NCI-H1105 (cell line): ENCODE results near the gene PDE6A.
A peak's percentile ranks its signal among the peaks of the same experiment; 100 is the strongest.

Experiments used
- DNase-seq: peaks from one replicate; lab custom pipeline; 2025; lab: John Stamatoyannopoulos, UW

Gene PDE6A

GRCh38 chr5:149944666-149945065, at the start of gene PDE6A:
TSS of gene PDE6A (minus strand) at chr5:149944793. CDS start at chr5:149944673, 120 bp downstream.
- no peak for DNase-seq

DNA sequence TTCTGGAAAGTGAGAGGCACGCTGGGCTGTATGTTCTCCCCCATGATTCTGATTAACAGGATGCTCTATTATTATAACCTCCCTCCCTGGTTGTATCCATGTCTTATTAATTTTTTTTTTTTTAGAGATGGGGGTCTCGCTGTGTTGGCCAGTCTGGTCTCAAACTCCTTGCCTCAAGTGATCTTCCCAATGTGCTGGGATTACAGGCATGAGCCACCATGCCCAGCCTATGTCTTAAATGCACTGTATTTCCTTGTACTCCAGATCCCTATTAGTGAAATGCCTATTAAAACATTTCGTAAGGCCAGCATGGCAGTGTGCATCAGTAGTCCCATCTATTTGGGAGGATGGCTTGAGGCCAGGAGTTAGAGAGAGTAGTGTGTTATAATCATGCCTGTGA, 48.9 kb upstream of the PDE6A start:
- no peak for DNase-seq

- peak; percentile 28 for DNase-seq
These were observed 46.2 kb upstream of the PDE6A start for GRCh38 chr5:149990518-149991376.

- no peak for DNase-seq
These were observed 43.5 kb upstream of the PDE6A start for GRCh38 chr5:149988126-149988525.

GRCh38 chr5:149982505-149982904, 37.9 kb upstream of the PDE6A start:
- DNase-seq: no peak

DNA sequence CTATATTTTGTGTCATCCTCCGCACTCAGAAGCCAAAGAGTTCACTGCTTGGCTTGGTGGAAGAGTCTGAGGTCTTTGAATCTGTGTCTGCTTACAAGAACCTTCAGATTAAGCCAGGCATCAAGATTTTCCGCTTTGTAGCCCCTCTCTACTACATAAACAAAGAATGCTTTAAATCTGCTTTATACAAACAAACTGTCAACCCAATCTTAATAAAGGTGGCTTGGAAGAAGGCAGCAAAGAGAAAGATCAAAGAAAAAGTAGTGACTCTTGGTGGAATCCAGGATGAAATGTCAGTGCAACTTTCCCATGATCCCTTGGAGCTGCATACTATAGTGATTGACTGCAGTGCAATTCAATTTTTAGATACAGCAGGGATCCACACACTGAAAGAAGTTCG, 36.6 kb upstream of the PDE6A start:
- no peak for DNase-seq

DNA sequence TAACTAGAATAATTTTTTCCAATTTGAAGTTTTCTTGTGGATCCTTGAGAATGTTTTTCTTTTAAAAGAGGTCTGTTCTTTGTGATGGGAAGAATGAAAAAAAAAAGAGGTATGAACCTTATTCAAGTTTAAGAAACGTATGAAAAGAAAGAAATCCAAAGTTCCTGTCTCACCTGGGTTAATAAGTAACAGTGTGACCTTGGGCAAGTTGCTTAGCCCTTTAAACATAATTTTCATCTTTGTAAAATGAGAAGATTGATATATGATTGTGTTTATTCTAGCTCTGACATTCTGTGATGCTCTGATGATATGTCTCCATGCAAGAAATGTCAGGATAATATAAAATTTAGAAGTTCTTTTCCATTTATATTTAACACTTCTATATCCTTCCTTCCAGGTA, 35.3 kb upstream of the PDE6A start:
- no peak for DNase-seq

GRCh38 chr5:149975409-149975808, 30.8 kb upstream of the PDE6A start:
- no peak for DNase-seq

DNA sequence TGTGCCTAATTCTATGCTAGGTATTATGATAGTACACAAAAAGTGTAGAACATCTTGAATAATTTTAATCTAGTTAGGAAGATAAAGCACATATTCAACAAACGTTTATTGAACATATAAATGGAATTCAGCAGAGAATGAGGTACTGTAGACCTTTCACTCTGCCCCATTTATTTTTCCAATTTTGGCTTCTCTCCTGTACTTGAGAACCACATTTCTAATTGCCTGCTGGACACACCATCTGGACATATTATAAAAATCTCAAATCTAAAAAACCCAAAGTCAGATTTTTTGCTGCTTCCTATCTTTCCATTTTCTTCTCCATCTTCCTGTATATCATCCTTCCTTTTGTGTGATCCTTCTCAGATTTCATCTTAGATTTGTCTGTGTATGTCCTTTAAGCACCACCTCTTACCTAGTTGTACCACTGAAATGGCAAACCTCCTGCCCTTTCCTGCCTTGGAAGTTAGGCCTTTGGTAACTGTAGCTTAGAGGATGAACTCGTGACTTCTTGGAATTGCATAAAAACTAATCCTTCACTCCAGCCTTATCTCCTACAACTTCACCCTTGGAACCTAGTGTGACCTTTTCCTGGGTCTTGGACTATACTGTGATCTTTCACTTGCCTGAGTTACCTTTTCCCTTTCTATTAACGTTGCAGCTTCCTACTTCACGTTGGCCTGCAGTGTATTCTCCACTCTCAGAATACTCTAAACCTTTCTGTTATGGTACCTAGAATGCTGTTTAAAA, 24.8 kb upstream of the PDE6A start:
- DNase-seq: no peak

- no peak for DNase-seq
These were observed 22.4 kb upstream of the PDE6A start for GRCh38 chr5:149966946-149967345.

GRCh38 chr5:149963729-149964128, 19.1 kb upstream of the PDE6A start:
- DNase-seq: no peak

GRCh38 chr5:149962601-149963300, 18.2 kb upstream of the PDE6A start:
- DNase-seq: no peak

DNA sequence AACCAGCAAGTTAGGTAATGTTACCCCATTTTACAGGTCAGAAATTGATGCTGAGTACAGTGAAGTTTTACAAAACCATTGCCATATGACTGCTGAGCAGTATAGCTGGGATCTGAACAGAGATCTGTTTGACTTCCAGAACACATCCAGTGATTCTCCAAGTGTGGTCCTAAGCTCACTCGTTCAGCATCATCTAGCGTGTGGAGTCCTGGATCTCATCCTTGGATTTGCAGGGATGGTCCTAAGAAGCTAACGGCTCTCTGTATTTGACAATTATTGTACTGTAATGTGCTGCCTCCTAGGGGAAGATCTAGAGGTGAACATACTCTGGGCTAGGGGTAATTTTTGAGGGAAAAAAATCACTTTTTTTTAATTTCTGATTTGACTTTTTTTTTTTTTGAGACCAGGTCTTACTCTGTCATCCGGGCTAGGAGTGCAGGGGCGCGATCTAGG, 17.4 kb upstream of the PDE6A start:
- no peak for DNase-seq

DNA sequence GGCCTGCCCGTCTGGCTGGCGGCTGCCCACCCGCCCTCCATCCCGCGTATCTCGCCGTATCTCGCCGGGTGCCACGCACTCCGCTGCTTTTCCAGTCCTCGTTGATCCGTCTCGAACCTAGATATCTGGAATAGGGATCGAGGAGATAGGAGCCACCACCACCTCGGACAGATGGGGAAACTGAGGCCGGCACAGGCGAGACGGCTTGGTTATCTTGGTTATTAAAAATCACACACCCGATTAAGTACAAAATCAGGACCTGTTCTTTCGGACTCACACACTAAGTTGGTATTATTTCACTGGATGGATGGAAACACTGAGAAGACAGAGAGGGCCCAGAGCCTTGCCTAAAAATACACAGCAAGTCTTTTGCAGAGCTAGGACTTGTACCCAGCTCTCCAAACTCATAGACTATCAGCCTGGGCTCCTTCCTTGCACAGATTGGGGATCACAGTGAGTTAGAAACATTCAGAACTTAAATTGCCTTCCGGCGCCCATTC, 16.6 kb upstream of the PDE6A start:
- no peak for DNase-seq

- peak; percentile 80 for DNase-seq
These were observed 15.9 kb upstream of the PDE6A start, which contains the start of gene SLC26A2 for GRCh38 chr5:149960272-149961185. TSS of gene SLC26A2 (plus strand) at chr5:149960758. CDS start at chr5:149977653, 16,895 bp downstream.

DNA sequence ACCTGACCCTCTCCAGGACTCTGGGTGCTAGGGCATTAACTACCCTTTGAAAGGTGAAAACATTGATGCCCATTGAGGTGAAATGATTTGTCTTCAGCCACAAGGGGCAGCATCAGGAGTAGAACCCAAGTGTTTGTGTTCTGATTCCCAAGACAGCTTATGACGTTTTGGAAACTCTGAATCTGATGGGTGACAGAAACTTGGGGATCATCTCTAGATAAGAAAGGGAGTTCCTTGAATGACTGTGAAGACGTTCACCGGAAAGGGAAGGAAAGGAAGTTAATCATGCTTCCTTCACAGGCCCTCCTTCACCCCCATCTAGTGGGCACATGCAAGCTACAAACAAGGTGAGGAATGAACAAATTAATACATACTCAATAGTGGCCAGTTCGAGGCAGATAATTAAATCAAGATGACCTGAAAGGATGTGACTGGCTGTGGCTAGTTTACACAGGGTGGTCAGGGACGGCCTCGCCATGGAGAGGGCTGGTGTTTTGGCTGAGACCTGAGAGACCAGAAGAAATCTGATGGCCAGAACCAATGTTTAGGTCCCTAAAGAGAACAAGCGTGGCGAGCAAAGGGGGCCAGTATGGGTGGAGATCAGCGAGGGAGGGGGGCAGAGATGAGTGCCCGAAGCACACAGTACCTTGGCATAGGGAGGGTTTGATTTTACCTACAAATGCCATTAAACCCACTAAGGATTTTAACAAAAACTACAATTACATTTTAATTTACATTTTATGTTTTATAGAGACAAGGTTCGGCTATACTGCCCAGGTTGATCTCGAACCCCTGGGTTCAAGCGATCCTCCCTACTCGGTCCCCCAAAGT, 15.0 kb upstream of the PDE6A start:
- DNase-seq: no peak

DNA sequence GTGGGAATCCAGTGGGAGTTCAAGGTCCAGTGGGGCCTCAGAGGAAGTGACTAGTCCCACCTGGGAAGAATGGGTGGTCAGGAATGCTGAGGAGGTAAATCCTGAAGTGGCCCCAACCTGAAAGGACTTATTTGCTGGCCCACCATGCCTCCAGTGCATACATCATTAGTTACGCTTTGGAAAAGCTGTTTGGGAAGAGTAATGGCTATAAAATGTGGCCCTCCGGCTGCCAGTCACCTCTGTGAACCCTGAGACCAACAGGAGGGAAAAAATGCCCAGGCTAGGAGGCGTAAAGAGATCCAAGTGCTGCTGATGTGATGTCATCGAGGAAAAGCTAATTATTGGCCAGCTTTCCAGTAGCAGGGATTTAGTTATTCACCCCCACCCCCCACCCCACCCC, 13.3 kb upstream of the PDE6A start:
- no peak for DNase-seq

GRCh38 chr5:149956685-149957084, 12.1 kb upstream of the PDE6A start:
- no peak for DNase-seq

DNA sequence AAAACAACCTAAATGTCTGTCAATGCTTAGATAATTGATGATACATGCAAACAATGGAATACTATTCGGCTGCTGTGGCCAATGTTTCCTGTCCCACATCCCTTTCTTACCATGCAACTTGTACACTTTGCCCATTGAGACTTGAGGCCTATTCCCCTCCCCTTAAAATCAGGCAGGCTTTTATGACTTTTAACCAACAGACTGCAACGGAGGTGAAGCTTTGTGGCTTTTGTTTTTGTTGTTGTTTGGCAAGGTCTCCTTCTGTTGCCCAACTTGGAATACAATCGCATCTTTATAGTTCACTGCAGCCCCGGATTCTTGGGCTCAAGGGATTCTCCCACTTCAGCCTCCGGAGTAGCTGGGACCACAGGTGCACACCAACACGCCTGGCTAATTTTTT, 10.2 kb upstream of the PDE6A start:
- no peak for DNase-seq

DNA sequence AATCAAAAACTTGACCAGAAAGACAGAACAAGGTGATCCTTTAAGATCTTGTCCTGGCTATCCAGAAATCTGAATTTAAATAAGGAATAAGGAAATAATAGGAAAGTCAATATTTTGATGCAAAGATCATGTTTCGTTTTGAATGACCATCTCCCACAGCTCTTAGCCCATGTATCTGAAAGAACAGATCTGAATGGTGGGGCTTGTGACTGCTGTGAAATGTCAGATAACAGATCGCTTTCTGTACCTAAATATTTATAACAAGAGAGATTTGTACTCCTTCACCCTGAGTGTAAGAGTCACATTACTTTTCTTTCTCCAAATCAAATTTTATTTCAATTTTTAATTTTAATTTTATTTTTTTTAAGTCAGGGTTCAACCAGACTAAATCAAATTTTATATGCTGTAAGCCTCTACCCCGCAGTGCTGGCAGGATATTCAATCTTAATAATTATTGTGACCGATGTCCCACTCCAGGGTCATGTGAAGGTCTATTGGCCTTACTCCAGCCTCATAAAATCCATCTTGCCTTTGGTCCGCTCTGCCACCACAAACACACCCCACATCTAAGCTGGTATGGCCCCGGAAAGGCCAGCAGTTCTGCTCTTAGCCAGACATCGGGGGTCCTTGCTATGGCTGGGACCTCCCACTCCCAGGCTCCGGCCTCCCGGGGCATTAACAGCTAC, 9.0 kb upstream of the PDE6A start:
- DNase-seq: no peak
